HG03457 (cell line): ENCODE results near the gene IAH1.
"Not testable (repeated sequence)": the region's sequence is repeated elsewhere in the genome, so short reads cannot be mapped to it uniquely, and the experiment has no call there.

Experiments used
- ATAC-seq: cut with Tn5 transposase; IDR thresholded peaks from one replicate; pipeline ENCODE4 v1.9.1; 2021; ENCODE audit warnings: moderate number of reproducible peaks; ENCODE audit not compliant: unreplicated experiment

Gene IAH1

DNA sequence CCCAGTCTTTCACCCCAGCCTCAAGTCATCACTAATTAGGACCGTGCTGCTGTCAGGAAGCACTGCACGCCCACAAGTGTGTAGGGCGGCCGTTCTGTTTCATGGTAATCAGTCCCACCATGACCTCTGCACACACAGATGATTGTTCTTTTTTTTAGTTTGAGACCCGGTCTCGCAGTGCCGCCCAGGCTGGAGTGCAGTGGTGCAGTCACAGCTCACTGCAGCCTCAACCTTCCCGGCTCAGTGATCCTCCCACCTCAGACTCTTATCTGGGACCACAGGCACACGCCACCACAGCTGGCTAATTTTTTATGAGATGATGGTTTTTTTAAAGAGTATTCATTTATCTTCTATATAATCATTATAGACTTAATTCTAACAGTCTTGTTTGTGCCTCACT is 1.8 kb upstream of the IAH1 start:
- no peak for ATAC-seq

- no peak for ATAC-seq
Observed at GRCh38 chr2:9473308-9473984, 905 bp upstream of the IAH1 start.

GRCh38 chr2:9473985-9474360 is 378 bp upstream of the IAH1 start:
- ATAC-seq, result no peak

GRCh38 chr2:9477914-9478313 is 3.6 kb downstream of the IAH1 start:
- no peak for ATAC-seq

- no peak for ATAC-seq
Observed at GRCh38 chr2:9478526-9478925, 4.2 kb downstream of the IAH1 start.

DNA sequence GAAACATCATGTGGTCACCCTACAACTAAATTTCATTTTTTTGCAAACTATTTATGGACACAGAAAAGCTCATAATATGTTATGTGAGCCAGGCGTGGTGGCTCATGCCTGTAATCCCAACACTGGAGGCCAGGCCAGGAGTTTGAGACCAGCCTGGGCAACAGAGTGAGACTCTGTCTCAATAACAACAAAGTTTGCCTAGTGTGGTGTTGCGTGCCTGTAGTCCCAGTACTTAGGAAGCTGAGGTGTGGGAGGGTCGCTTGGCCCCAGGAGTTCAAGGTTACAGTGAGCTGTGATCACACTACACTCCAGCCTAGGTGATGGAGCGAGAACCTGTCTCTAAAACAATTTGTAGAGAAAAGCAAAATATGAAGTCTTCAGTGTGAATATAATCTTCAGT is 5.8 kb downstream of the IAH1 start:
- no peak for ATAC-seq

DNA sequence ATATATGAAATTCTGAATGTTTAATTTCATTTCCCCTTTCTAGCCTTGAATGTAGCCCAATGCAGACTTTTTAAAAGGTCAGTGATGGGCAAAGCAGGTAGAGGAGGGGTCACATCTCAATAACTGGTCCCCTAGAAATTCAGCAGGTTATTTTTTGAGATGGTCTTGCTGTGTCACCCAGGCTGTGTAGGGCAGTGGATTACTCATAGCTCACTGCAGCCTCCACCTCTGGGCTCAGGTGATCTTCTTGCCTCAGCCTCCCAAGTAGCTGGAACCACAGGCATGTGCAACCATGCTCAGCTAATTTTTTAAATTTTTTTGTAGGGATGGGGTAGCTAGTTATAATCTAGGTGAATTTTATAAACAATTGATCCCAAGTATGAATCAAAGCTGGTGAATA is 8.8 kb downstream of the IAH1 start:
- ATAC-seq, result no peak

DNA sequence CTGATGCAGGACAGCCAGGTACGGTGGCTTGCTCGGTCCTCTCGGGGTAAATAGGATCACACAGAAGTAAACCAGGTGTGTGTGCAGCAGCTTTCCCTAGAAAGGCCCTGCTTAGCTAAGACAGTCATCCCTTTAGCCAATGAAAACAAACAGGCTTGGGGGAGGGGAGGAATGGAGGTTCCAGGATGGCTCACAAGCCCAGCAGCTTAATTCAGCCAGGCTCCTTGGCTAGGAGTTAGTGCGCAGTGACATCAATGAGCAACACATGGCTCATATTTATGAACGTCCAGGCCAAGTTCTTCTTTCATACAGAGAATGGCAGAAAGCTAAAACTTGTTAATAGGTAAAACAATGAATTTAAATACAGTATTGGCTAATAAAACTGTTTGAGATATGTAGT is 10.2 kb downstream of the IAH1 start:
- ATAC-seq, result no peak

GRCh38 chr2:9488583-9489547 is 14.5 kb downstream of the IAH1 start:
- ATAC-seq, result no peak

DNA sequence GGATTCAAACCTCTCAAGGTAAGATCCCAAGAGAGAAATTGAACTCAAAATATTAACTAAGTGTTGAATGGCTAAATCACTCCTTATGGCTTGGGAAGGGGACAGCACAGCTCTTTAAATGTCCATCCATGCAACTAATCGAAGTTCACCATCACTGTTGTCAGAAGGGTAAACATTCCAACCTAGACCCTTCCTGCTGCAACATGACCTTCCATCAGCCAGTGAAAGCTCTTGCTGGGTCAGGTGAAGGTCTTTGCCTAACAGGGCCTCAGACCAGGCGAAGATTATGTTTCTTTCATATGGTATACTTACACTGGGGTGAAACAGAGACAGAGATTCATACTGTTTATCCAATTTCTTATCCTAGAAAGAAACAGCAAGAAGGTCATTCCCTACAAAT is 16.4 kb downstream of the IAH1 start:
- no peak for ATAC-seq

- ATAC-seq, result no peak
Observed at GRCh38 chr2:9492927-9493326, 18.6 kb downstream of the IAH1 start.

GRCh38 chr2:9493478-9493877 is 19.1 kb downstream of the IAH1 start:
- ATAC-seq, result no peak

DNA sequence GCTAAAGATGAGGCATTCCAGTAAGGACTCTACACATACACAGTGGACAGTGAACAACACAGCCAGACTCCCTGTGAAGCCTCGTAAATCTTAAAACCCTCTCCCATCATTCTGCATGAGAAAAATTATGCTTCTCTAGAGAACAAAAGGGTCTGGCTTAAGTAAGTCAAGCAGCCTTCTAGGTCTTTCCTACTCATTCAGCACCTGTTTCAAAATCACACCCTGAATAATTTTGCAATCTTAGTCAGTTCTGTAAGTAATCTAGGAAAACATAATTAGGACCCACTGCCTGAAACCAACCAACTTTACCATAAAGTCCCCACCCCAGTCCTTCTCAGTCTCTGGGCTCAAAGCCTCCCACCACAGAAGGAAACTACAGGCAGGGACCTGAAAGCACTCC is 19.7 kb downstream of the IAH1 start:
- ATAC-seq, result no peak

DNA sequence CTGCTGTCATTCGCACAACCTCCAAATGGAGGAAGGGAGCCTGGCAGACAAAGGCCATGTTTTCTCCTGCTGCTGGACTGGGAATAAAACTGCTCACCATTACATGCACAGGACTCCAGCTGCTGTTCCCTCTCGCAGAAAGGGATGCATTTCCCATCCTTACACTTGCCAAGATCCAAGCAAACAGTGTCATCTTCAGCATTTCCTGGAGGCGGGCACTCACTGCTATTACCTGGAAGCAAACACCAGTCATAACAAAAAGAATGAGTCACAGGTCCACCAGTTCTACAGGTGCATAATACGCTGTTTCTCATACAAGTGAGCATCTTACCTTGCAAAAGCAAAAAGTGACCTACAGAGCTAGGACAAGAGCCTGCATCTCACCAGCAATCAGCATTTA is 22.7 kb downstream of the IAH1 start:
- no peak for ATAC-seq

- ATAC-seq, result no peak
Observed at GRCh38 chr2:9498210-9498609, 23.9 kb downstream of the IAH1 start.

GRCh38 chr2:9508931-9509330 is 34.6 kb downstream of the IAH1 start:
- ATAC-seq, result no peak

DNA sequence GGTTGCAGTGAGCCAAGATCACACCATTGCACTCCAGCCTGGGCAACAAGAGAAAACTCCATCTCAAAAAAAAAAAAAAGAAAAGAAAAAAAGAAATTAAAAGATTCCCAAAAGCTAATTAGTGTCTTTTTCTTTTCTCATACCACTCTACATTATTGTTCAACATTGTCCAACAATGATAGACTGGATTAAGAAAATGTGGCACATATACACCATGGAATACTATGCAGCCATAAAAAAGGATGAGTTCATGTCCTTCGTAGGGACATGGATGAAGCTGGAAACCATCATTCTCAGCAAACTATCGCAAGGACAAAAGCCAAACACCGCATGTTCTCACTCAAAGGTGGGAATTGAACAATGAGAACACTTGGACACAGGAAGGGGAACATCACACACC is 39.6 kb downstream of the IAH1 start:
- ATAC-seq, result not testable (repeated sequence)

GRCh38 chr2:9517118-9517782 is 42.9 kb downstream of the IAH1 start:
- no peak for ATAC-seq

GRCh38 chr2:9518163-9518562 is 43.8 kb downstream of the IAH1 start:
- no peak for ATAC-seq

- ATAC-seq, result no peak
Observed at GRCh38 chr2:9518780-9519179, 44.4 kb downstream of the IAH1 start.

GRCh38 chr2:9519250-9519649 is 44.9 kb downstream of the IAH1 start:
- ATAC-seq, result no peak

DNA sequence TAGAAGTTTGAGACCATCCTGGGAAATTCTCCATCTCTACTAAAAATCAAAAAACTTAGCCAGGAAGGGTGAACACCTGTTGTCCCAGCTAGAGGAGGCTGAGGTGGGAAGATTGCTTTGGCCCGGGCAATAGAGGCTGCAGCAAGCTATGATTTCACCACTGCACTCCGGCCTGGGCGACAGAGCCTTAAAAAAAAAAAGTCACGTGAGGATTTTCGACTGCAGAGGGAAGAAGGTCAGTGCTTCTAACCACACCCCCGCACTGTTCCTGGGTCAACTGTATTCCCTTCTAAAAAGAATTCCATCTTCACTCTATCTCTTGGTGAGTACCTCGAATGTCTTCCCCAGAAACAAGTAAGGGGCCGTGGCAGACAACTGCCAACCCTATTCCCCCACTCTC is 49.9 kb downstream of the IAH1 start:
- no peak for ATAC-seq
